ENCODE data around the gene INSYN1.
"Not testable (repeated sequence)": the region's sequence is repeated elsewhere in the genome, so short reads cannot be mapped to it uniquely, and the experiment has no call there.

INSYN1 gene, protein sequence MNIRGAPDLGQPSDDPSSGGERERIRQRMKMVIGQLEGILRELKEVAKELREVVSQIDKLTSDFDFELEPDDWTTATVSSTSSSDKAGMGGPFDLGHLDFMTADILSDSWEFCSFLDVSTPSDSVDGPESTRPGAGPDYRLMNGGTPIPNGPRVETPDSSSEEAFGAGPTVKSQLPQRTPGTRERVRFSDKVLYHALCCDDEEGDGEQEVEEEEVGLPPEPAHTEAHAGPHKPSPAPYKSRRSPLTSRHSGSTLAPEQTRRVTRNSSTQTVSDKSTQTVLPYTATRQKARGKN

DNA sequence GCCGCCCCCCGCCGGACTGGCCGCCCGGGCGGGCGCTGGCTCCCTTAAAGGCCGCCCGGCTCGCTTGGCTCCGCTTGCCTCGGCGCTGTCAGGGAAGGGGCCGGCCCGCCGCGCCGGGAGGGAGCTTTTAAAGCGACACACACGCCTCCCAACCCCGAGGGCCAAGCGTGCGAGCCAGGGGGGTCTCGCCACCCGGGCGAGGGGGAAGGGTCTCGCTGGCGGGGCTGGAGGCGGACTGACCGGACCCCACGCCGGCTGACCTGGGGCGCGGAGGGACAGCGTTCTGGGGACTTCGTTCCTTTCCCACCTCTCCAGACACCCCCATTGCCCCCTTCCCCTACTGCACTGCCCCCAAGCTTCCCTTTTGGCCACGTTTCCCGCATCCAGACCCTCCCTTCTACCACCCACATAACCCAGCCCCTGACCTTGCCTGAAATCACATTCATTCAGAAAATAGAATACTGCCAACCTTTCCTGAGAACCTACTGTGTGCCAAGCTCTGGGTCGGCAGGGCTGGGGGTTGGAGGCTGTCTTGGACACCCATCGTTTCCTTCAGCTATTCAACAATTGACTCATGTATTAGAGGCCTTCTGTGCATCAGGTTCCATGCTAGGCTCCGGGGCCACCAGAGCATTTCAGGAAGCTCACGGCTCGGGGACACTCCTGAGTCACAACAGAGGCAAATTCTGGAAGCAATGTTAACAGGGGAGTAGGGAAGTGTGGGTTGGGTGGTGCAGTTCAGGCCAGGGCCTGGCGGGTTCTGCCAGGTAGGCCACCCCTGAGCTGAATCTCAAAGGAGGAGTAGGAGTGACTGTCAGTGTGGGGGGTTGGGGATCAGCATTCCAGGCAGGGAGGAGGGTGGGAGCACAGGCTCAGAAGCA, at the start of gene INSYN1:
Gene INSYN1, minus strand, starts transcription at position 102 of the 881 bp plus-strand sequence. CDS start 2,221 bp downstream, outside the sequence.
- no peak for DNase-seq

DNA sequence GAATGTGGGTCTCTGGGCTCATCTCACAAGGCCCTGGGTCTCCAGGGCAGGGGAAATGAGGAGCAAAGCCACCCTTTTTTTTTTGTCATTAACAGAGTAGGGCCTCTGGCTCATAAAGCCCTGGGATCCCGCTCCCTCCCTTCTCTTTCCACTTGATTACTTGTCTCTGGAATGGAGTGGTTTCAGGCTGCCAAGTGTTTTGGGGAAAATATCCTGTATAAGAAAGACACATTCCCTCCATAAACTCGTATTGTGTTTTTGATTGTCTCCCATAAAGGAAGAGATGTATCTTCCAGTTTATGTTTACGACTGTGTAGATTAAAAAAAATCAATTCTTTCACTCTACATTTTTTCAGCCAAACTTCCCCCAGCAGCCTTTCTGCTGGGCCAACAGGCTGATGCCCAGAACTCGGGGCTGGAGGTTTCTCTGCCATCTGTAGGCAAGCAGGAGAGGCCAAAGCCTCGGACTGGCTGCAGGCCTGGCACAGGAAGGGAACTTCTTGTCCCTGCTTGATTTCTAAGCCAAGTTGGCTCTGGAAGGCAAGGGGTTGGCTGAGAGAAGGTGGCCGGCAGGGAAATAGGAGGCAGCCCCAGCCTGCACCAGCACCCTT, 49.4 kb upstream of the INSYN1 start:
- no peak for DNase-seq

GRCh38 chr15:73800662-73801345, 47.7 kb upstream of the INSYN1 start:
- no peak for DNase-seq

- no peak for DNase-seq
Observed at GRCh38 chr15:73799466-73799865, 46.3 kb upstream of the INSYN1 start.

GRCh38 chr15:73797366-73798158, 44.4 kb upstream of the INSYN1 start:
- DNase-seq, result no peak

DNA sequence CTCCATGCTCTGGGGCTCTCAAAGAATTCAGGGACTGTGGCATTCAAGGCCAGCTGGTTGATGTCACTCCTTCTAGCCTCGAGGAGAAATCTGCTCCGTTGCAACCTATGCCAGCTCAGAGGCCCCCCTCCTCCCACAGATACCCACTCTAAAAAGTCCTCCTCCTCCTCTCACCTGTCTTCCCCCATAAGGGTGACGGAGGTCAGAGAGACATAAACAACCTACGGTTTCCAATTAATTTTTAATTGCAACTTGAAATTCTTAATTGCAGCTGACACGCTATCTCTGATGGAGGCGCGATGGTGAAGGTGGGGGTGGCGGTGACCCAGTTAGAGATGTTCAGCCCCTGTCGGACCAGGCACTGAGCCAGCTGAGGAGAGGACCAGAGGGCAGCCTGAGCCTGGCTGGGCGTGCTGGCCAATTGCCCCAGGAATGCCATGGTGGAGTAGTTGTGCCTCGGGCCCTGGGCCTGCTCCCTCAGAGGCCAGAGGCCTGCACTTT, 43.2 kb upstream of the INSYN1 start:
- DNase-seq, result no peak

GRCh38 chr15:73794443-73795133, 41.4 kb upstream of the INSYN1 start:
- no peak for DNase-seq

- not testable (repeated sequence) for DNase-seq
Observed at GRCh38 chr15:73792899-73793541, 39.9 kb upstream of the INSYN1 start.

- DNase-seq, result no peak
Observed at GRCh38 chr15:73792415-73792814, 39.3 kb upstream of the INSYN1 start.

GRCh38 chr15:73789521-73790240, 36.5 kb upstream of the INSYN1 start:
- DNase-seq, result no peak

- no peak for DNase-seq
Observed at GRCh38 chr15:73787621-73788020, 34.5 kb upstream of the INSYN1 start.

DNA sequence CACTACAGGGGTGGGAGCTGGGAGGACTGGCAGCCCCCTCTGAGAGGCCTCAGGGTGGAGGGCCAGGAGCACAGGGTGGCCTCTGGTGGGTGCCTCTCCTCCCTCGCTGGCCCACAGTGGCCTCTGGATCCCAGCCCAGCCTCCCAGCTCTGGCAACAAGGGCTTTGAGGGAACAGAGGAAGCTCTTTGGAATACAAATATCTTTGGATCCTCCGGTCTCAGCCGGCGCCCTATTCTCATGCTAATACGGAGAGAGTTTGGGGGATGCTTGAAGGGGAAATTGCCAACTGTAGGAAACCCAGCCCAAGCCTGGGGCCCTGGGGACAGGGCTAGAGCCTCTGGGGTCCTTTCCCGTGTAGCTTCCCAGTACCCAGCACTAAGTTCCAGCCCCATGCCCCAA, 33.4 kb upstream of the INSYN1 start:
- DNase-seq, result no peak

DNA sequence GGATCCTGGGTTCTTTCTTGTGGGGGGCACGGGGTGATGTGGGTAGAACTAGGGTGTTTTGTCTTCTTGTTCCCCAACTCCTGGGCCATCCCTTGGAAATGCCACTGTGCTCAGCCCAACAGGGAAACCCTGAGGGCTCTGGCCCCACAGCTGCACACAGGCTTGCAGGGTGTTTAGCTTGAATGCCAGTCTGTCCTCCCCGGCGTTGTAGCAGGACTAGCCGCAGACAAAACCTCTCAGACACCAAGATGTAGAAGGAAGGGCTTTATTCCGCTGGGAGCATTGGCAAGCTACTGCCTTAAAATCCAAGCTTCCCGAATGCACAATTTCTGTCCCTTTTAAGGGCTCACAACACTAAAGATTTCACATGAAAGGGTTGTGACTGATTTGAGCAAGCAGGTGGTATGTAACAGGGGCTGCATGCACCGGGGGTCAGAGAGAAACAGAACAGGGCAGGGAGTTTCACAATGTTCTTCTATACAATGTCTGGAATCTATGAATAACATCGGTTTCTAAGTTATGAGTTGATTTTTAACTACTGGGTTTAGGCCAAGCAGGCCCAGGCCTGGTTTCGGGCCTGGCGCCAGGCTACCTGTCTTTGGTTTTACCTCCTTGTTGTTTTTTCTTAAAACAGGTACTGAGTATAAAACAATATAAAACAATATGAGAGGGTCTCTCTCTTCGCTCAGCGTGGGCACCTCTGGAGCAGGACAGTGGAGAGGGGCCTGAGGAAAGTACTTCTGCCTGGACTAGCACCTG, 32.3 kb upstream of the INSYN1 start:
- not testable (repeated sequence) for DNase-seq

DNA sequence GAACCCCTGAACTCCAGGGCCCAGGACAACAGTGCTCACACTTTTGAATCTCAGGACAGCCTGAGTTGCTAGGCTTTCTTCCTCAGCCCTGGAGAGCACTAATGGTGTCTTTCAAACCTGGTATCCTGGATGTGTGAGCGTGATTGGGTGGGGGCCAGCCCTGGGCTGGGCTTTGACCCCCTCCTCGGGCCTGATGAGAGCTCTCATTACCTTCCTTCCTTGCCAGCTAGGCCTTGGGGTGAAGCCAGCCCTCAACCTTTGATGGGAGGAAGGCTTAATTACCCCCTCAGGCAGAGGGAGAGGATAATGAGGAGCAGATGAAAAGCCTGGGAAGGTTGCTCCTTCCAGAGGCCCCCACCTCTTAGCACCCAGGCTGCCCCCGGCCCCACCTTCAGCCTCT, 31.1 kb upstream of the INSYN1 start:
- no peak for DNase-seq

DNA sequence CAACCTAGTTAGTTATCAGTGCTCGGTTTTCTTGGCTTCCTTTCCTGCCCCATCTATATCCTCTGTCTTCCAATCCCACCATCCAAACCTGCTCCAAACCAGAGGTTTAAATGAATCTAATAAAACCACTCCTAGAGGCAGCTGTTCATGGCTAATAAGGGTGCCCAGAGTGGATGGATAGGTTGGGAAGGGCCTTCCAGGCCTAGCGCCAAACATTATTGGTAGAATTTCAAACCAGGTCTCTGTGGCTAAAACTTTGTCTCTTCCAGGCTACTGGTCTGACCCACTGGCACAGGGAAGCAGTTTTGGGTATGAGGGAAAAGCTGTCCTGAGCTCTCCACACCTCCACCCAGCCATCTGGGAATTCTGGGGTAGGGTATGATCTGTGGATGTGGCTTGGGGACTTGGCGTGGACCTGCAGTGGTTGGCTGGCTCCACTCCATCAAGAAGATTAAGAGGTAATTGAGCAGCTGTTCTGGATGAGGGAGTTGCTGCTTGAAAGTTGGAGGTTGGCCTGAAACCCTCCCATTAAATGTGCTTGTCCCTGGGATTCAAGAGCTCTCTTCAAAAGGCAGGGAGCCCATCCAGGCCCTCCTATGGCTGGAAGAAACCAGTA, 29.3 kb upstream of the INSYN1 start:
- no peak for DNase-seq

DNA sequence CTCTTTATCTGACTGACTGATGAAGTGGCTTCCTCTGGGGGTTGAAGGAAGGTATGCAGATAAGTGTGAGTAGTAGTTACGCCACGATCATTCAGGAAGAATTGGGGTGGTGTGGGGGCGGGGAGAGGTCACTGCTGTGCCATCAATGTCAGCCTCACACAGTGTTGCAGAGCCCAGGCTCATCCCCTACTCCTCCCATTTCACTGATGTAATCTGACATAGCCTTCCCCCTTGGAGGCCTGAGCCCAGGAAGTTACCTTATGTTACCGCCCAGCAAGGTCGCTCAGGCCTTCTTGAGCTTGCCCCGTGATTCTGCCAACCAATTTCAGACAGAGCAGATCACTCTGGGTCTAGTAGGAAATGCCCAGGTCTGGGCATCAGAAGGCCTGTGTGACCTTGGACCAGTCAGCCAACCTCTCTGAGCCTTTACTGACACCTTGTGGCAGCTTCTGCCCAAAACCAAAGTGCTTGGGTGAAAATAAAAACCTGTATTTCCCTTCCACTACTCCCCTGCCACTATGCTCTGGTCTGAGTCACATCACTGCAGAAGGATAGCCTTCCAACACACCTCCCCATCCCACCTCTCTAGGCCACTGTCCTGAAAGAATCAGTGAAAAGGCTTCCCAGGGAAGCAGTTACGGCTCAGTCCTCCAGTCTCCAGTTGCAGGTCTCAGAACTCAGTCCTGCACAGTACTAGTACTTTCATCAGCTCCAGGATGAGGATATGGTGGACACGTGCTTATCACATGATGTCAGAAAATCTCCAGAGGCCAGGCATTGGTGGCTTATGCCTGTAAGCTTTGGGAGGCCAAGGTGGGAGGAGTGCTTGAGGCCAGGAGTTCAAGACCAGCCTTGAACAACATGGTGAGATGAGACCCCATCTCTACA, 28.1 kb upstream of the INSYN1 start:
- no peak for DNase-seq

DNA sequence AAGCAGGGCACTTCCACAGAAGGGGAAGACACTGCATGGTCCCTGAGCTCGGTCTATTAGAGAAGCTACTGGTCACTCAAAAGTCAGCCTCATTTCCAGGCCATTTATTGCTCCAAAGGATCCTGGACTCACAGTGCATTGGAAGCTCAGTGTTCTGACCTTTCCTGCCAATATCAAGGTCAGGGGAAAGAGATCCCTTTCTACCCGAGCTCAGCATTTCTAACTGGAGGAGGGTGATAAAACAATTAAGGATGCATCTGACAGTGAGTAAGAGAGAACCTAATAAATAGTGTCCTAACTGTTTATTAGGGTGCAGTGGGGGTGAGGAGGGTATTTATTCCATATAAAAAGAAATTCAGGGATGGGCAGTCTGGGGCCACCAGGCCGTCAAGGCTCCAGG, 26.8 kb upstream of the INSYN1 start:
- DNase-seq, result no peak

DNA sequence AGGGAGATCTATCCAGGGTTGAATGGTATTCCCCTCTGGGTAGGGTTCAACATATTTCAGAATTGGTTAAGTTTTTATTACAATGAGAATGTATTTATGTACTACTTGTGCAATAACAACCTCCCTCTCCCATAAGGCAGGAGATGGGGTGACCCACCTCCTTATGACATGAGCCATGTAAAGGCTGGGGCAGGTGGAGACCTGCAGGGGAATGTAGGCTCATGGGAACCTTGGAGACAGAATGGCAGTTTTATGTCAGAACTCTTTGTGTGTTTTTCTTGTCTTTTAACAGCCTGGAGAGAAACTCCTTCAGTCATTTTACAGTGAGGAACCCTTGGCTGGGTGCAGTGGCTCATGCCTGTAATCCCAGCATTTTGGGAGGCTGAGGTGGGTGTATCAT, 24.6 kb upstream of the INSYN1 start:
- DNase-seq, result no peak
